Rectal smooth muscle tissue (tissue), 1 donor: Measurements from ENCODE around the gene TMEM120B.
"Not testable (repeated sequence)": the region's sequence is repeated elsewhere in the genome, so short reads cannot be mapped to it uniquely, and the experiment has no call there.

ENCODE experiments used
- H3K27ac ChIP-seq: one replicate; pipeline ENCODE4 v1.7.0; 2013; ENCODE audit warnings: low read depth, low read length, inconsistent platforms
- H3K27me3 ChIP-seq: one replicate; pipeline ENCODE4 v1.7.0; 2013; ENCODE audit warnings: low read length; ENCODE audit not compliant: control insufficient read depth, insufficient read depth
- H3K36me3 ChIP-seq: one replicate; pipeline ENCODE4 v1.7.0; 2013; ENCODE audit warnings: low read length; ENCODE audit not compliant: control insufficient read depth, insufficient read depth
- H3K4me1 ChIP-seq: one replicate; pipeline ENCODE4 v1.7.0; 2013; ENCODE audit warnings: low read length; ENCODE audit not compliant: control insufficient read depth, insufficient read depth
- H3K4me3 ChIP-seq: one replicate; pipeline ENCODE4 v1.7.0; 2013; ENCODE audit warnings: low read length
- H3K9ac ChIP-seq: one replicate; pipeline ENCODE4 v1.7.0; 2013; ENCODE audit warnings: low read length

The TMEM120B gene

GRCh38 chr12:121692744-121693143, 19.8 kb upstream of the TMEM120B start:
- not testable (repeated sequence) for H3K27ac ChIP-seq, H3K4me3 ChIP-seq, H3K27me3 ChIP-seq, H3K36me3 ChIP-seq, H3K4me1 ChIP-seq, H3K9ac ChIP-seq

- H3K4me1 ChIP-seq = no peaks in the 10 kb centered on the region
- H3K27me3 ChIP-seq = no peaks in the 10 kb centered on the region
- H3K9ac ChIP-seq = no peak overlapping the region
- H3K27ac ChIP-seq = no peak overlapping the region
- H3K36me3 ChIP-seq = no peaks in the 10 kb centered on the region
- no peak overlapping the region for H3K4me3 ChIP-seq
These were observed 19.3 kb upstream of the TMEM120B start for GRCh38 chr12:121693155-121693687.

GRCh38 chr12:121697093-121697698, 15.4 kb upstream of the TMEM120B start:
- Histone ChIP-seq H3K4me1 (no peaks in the 10 kb centered on the region), H3K36me3 (no peaks in the 10 kb centered on the region), H3K9ac (no peak overlapping the region), H3K27me3 (no peaks in the 10 kb centered on the region), H3K4me3 (no peak overlapping the region), H3K27ac (no peak overlapping the region)

- not testable (repeated sequence) for H3K9ac ChIP-seq, H3K27ac ChIP-seq, H3K27me3 ChIP-seq, H3K4me1 ChIP-seq, H3K4me3 ChIP-seq, H3K36me3 ChIP-seq
These were observed 14.7 kb upstream of the TMEM120B start for GRCh38 chr12:121697861-121698260.

GRCh38 chr12:121701667-121702277, 10.8 kb upstream of the TMEM120B start:
- no peaks in the 10 kb centered on the region for H3K27me3 ChIP-seq
- H3K4me1 ChIP-seq = no peaks in the 10 kb centered on the region
- no peak overlapping the region for H3K4me3 ChIP-seq
- no peaks in the 10 kb centered on the region for H3K36me3 ChIP-seq
- no peak overlapping the region for H3K9ac ChIP-seq
- no peak overlapping the region for H3K27ac ChIP-seq

GRCh38 chr12:121702944-121703343, 9.6 kb upstream of the TMEM120B start:
- no peak overlapping the region for H3K9ac ChIP-seq
- H3K36me3 ChIP-seq = no peaks in the 10 kb centered on the region
- no peak overlapping the region for H3K27ac ChIP-seq
- no peaks in the 10 kb centered on the region for H3K4me1 ChIP-seq
- no peaks in the 10 kb centered on the region for H3K27me3 ChIP-seq
- H3K4me3 ChIP-seq = no peak overlapping the region

GRCh38 chr12:121705514-121705913, 7.0 kb upstream of the TMEM120B start:
- no peaks in the 10 kb centered on the region for H3K27me3 ChIP-seq
- H3K36me3 ChIP-seq = no peaks in the 10 kb centered on the region
- H3K4me3 ChIP-seq = no peak overlapping the region
- no peak overlapping the region for H3K27ac ChIP-seq
- H3K9ac ChIP-seq = no peak overlapping the region
- H3K4me1 ChIP-seq = no peaks in the 10 kb centered on the region

- Histone ChIP-seq H3K4me1 (peaks cover 6% of the 10 kb centered on the region), H3K4me3 (no peak overlapping the region), H3K36me3 (no peaks in the 10 kb centered on the region), H3K27ac (no peak overlapping the region), H3K27me3 (no peaks in the 10 kb centered on the region), H3K9ac (no peak overlapping the region)
These were observed 4.1 kb upstream of the TMEM120B start for GRCh38 chr12:121708313-121709063.

- H3K27ac ChIP-seq, H3K36me3 ChIP-seq, H3K9ac ChIP-seq, H3K27me3 ChIP-seq, H3K4me1 ChIP-seq, H3K4me3 ChIP-seq: not testable (repeated sequence)
These were observed 3.5 kb upstream of the TMEM120B start for GRCh38 chr12:121709064-121709424.

GRCh38 chr12:121709478-121709961, 3.0 kb upstream of the TMEM120B start:
- Histone ChIP-seq H3K4me1 (peaks cover 7% of the 10 kb centered on the region), H3K9ac (no peak overlapping the region), H3K27ac (no peak overlapping the region), H3K4me3 (no peak overlapping the region), H3K36me3 (no peaks in the 10 kb centered on the region), H3K27me3 (no peaks in the 10 kb centered on the region)

- peaks cover 7% of the 10 kb centered on the region for H3K4me1 ChIP-seq
- H3K36me3 ChIP-seq = no peaks in the 10 kb centered on the region
- H3K27me3 ChIP-seq = no peaks in the 10 kb centered on the region
- peak overlapping the region; percentile 96 for H3K4me3 ChIP-seq
- H3K27ac ChIP-seq = peak overlapping the region; percentile 76
- H3K9ac ChIP-seq = peak overlapping the region; percentile 89
These were observed 977 bp upstream of the TMEM120B start for GRCh38 chr12:121711361-121712189.

GRCh38 chr12:121712190-121712460, 427 bp upstream of the TMEM120B start:
- no peaks in the 10 kb centered on the region for H3K27me3 ChIP-seq
- H3K36me3 ChIP-seq = no peaks in the 10 kb centered on the region
- peaks cover 7% of the 10 kb centered on the region for H3K4me1 ChIP-seq
- H3K4me3 ChIP-seq = peak overlapping the region; percentile 96
- H3K9ac ChIP-seq = peak overlapping the region; percentile 89
- H3K27ac ChIP-seq = peak overlapping the region; percentile 76
